B cell (primary cell): ENCODE data around the gene CACYBP. TPM values are rescaled to one million over a fixed set of nuclear protein-coding genes. Genes with fewer than 3 reads are reported as not detected.
A peak's percentile ranks its signal among the peaks of the same experiment; 100 is the strongest.

Experiments used
- ATAC-seq: fragments of 200-7000 bp; cut with Tn5 transposase; one replicate; pipeline ENCODE4 v1.10.0; 2021; ENCODE audit warnings: low read depth, mild to moderate bottlenecking, moderate number of reproducible peaks, moderate library complexity
- CTCF ChIA-PET: fragments of 350-600 bp; sonication (Branson Sonifier 250); formaldehyde crosslinking; loops from one replicate; lab custom pipeline; 2021; ENCODE audit warnings: antibody characterized with exemption, inconsistent platforms; lab: Charles Lee
- POLR2A ChIA-PET: fragments of 350-600 bp; sonication (Branson Sonifier 250); formaldehyde crosslinking; loops from one replicate; lab custom pipeline; 2021; ENCODE audit warnings: antibody characterized with exemption; lab: Charles Lee
- DNase-seq: peaks from one replicate; pipeline ENCODE4 v3.0.0; 2013
- H2AFZ ChIP-seq: 2 replicates; pipeline ENCODE4 v1.6.1; 2012; ENCODE audit warnings: mild to moderate bottlenecking, low read depth, low read length; ENCODE audit not compliant: insufficient read depth, poor library complexity, severe bottlenecking
- H3K27ac ChIP-seq, 2 donors: 1 replicate in 1 of 2; 2 replicates in 1 of 2; pipeline ENCODE4 v1.5.1; 2012 to 2013; ENCODE audit warnings: low read length in 2 of 2, mild to moderate bottlenecking in 2 of 2, moderate library complexity in 1 of 2
- H3K27me3 ChIP-seq, 4 experiments: fragments of 200-600 bp in 1 of 4; sonication (generic) in 1 of 4; replicated peaks in 1 of 4; 1 replicate in 2 of 4; 2 replicates in 2 of 4; pipeline versions ENCODE4 v1.6.1 to v1.7.0; 2013 to 2016; ENCODE audit warnings: low read length in 3 of 4, mild to moderate bottlenecking in 2 of 4, mixed read lengths in 1 of 4, moderate library complexity in 1 of 4; ENCODE audit not compliant: insufficient read depth in 4 of 4, control insufficient read depth in 3 of 4; ENCODE audit errors: control extremely low read depth in 1 of 4
- H3K36me3 ChIP-seq, 2 experiments: replicated peaks in 1 of 2; 1 replicate in 1 of 2; 2 replicates in 1 of 2; pipeline versions ENCODE4 v1.6.1 to v1.7.1; 2013; ENCODE audit warnings: low read length in 1 of 2; ENCODE audit not compliant: insufficient read depth in 2 of 2, control insufficient read depth in 1 of 2; ENCODE audit errors: control extremely low read depth in 1 of 2, extremely low read depth in 1 of 2
- H3K4me1 ChIP-seq, 2 donors: fragments of 200-600 bp in 1 of 2; sonication (generic) in 1 of 2; 1 replicate in 1 of 2; 2 replicates in 1 of 2; pipeline versions ENCODE4 v1.5.1 to v1.6.1; 2013 to 2017; ENCODE audit warnings: low read length in 2 of 2; ENCODE audit not compliant: control insufficient read depth in 2 of 2, insufficient read depth in 2 of 2
- H3K4me2 ChIP-seq: replicated peaks from 2 replicates; pipeline ENCODE3; 2012; ENCODE audit warnings: mild to moderate bottlenecking, low read depth, low read length; ENCODE audit not compliant: poor library complexity, severe bottlenecking
- H3K4me3 ChIP-seq, 5 experiments: fragments of 200-600 bp in 1 of 5; sonication (generic) in 1 of 5; 1 replicate in 3 of 5; 2 replicates in 2 of 5; pipeline versions ENCODE4 v1.5.1 to v1.7.0; 2011 to 2016; ENCODE audit warnings: low read length in 4 of 5, mild to moderate bottlenecking in 4 of 5, low read depth in 2 of 5, control low read depth in 1 of 5, moderate library complexity in 1 of 5; ENCODE audit not compliant: insufficient read depth in 1 of 5; ENCODE audit errors: control extremely low read depth in 1 of 5, extremely low read depth in 1 of 5
- H3K79me2 ChIP-seq: fragments of 200-600 bp; sonication (generic); one replicate; pipeline ENCODE4 v1.6.0; 2016; ENCODE audit warnings: low read length; ENCODE audit not compliant: control insufficient read depth, insufficient read depth
- H3K9ac ChIP-seq: fragments of 200-600 bp; sonication (generic); 2 replicates; pipeline ENCODE4 v1.6.1; 2017; ENCODE audit warnings: mild to moderate bottlenecking, low read length, moderate library complexity
- H3K9me3 ChIP-seq, 3 donors: one replicate each; pipeline versions ENCODE4 v1.6.1 to v1.7.1; 2013; ENCODE audit warnings: low read length in 2 of 3; ENCODE audit not compliant: control insufficient read depth in 2 of 3, insufficient read depth in 1 of 3; ENCODE audit errors: control extremely low read depth in 1 of 3
- H4K20me1 ChIP-seq: 2 replicates; pipeline ENCODE4 v1.6.0; 2012; ENCODE audit warnings: mild to moderate bottlenecking, low read length; ENCODE audit not compliant: insufficient read depth, control insufficient read depth, poor library complexity, severe bottlenecking
- H3K27ac Mint-ChIP-seq: one replicate; pipeline ENCODE4 v1.8.0; 2021; ENCODE audit warnings: mixed read lengths
- H3K27me3 Mint-ChIP-seq: one replicate; pipeline ENCODE4 v1.8.0; 2021; ENCODE audit warnings: mixed read lengths
- H3K4me1 Mint-ChIP-seq: one replicate; pipeline ENCODE4 v1.8.0; 2021; ENCODE audit warnings: mixed read lengths
- H3K4me3 Mint-ChIP-seq: one replicate; pipeline ENCODE4 v1.8.0; 2021; ENCODE audit warnings: mixed read lengths
- H3K9me3 Mint-ChIP-seq: one replicate; pipeline ENCODE4 v1.8.0; 2022; ENCODE audit warnings: mixed read lengths; ENCODE audit not compliant: insufficient read depth
- CTCF ChIP-seq: fragments of 200-600 bp; IDR thresholded peaks from one replicate; pipeline ENCODE4 v1.8.0; 2022; ENCODE audit warnings: antibody characterized with exemption, mild to moderate bottlenecking
- EZH2 ChIP-seq: IDR thresholded peaks from 2 replicates; pipeline ENCODE4 v1.6.1; 2012; ENCODE audit warnings: borderline replicate concordance, low read depth, mild to moderate bottlenecking, moderate library complexity, low read length; ENCODE audit not compliant: insufficient read depth, poor library complexity, severe bottlenecking
- WGBS: methylation state at CpG from one replicate; pipeline ENCODE4 v1.1.5; 2013; ENCODE audit warnings: missing lambda C conversion rate; ENCODE audit not compliant: insufficient coverage; 5-methylcytosine and 5-hydroxymethylcytosine counted together
- intact Hi-C: fragments of 100-400 bp; cut with micrococcal nuclease; formaldehyde crosslinking; loops from one replicate; pipeline ENCODE4 v1.10.0; 2022
- polyA plus RNA-seq: library from polyadenylated mRNA; depleted of rRNA; stranded (reverse); fragments of >200 nt; gene quantifications from 2 replicates; pipeline ENCODE4 v1.2.3, GENCODE V29; 2012
- total RNA-seq, 2 donors: library from RNA; stranded (reverse); fragments of 120-200 nt in 1 of 2; gene quantifications; 1 replicate in 1 of 2; 2 replicates in 1 of 2; pipeline versions ENCODE4 v1.2.3 to v1.2.4, GENCODE V29; 2013 to 2022

The CACYBP gene
- total and polyA plus RNA-seq, 2 donors (not counting 1 experiment from before 2014, with no cell fraction given) = 16.2 to 71.1 TPM

- Histone ChIP-seq H3K79me2 (peaks cover 21% of the 10 kb centered on the region), H3K9ac (no peak overlapping the region), H3K4me1 (peaks cover 21 to 23% of the 10 kb centered on the region in 2 donors), H2AFZ (no peak overlapping the region), H3K36me3 (peaks cover 0 to 4% of the 10 kb centered on the region in 2 experiments), H3K27ac (no peak overlapping the region), H3K4me2 (no peak overlapping the region), H4K20me1 (peaks cover 8% of the 10 kb centered on the region), H3K4me3 (no peak overlapping the region), H3K9me3 (no peaks in the 10 kb centered on the region), H3K27me3 (no peaks in the 10 kb centered on the region)
- no peak for ATAC-seq
- intact Hi-C loops = loop anchor here (10.0 kb wide), 1 partner anchor 732 kb away; no protein-coding TSS in a partner anchor
- CTCF ChIA-PET = interaction anchor here (0.7 to 4.2 kb wide), 5 partner anchors 14 to 226 kb away, joined by 3 to 22 read pairs (median 4); no protein-coding TSS in a partner anchor
- TF ChIP-seq CTCF (no peak), EZH2 (no peak)
- Mint-ChIP-seq H3K4me3 (no peak overlapping the region), H3K4me1 (peaks cover 26% of the 10 kb centered on the region), H3K27me3 (no peaks in the 10 kb centered on the region), H3K27ac (peak overlapping the region; percentile 58), H3K9me3 (no peaks in the 10 kb centered on the region)
- WGBS = 94% methylated on average over 2 of the region's 3 CpGs
- no peak for DNase-seq
- POLR2A ChIA-PET = no interaction called here
Observed at GRCh38 chr1:174997041-174997440, 2.7 kb upstream of the CACYBP start.

- ATAC-seq = no peak
- CTCF ChIA-PET = interaction anchor here (0.7 to 4.2 kb wide), 23 partner anchors 9 to 736 kb away, joined by 3 to 22 read pairs (median 4); partner anchors contain the start of gene MRPS14
- H3K4me2 ChIP-seq = peak overlapping the region; percentile 87
- intact Hi-C loops = loop anchor here (1.0 to 10.0 kb wide), 8 partner anchors 25 to 1174 kb away; partner anchors contain the start of genes CENPL, DARS2, MRPS14 and RC3H1
- Mint-ChIP-seq H3K4me3 (no peak overlapping the region), H3K27me3 (no peaks in the 10 kb centered on the region), H3K4me1 (peaks cover 34% of the 10 kb centered on the region), H3K9me3 (no peaks in the 10 kb centered on the region), H3K27ac (no peak overlapping the region)
- peaks cover 22 to 23% of the 10 kb centered on the region in 2 donors for H3K4me1 ChIP-seq
- peak overlapping the region; percentile 73 to 93 (median 91) for H3K4me3 ChIP-seq
- H3K9me3 ChIP-seq = no peaks in the 10 kb centered on the region
- TF ChIP-seq EZH2 (no peak), CTCF (peak; percentile 92)
- H3K27ac ChIP-seq = peak overlapping the region; percentile 99
- peaks cover 37% of the 10 kb centered on the region for H3K79me2 ChIP-seq
- DNase-seq = no peak
- peaks cover 0 to 3% of the 10 kb centered on the region in 2 experiments for H3K36me3 ChIP-seq
- POLR2A ChIA-PET = interaction anchor here (1.0 to 3.3 kb wide), 16 partner anchors 8 to 1521 kb away, joined by 3 to 57 read pairs (median 5); partner anchors contain the start of genes MRPS14, PRDX6 and ZBTB37
- peaks cover 10% of the 10 kb centered on the region for H4K20me1 ChIP-seq
- peak overlapping the region; percentile 77 for H2AFZ ChIP-seq
- H3K27me3 ChIP-seq = no peaks in the 10 kb centered on the region
- peak overlapping the region; percentile 99 for H3K9ac ChIP-seq
- WGBS = 22% methylated on average over 14 of the region's 19 CpGs
Observed at GRCh38 chr1:174998569-174999215, 1.1 kb upstream of the CACYBP start.
